ENCODE measurements around the gene ORC1. TPM values are rescaled to one million over a fixed set of nuclear protein-coding genes. Genes with fewer than 3 reads are reported as not detected.

Gene ORC1
- total RNA-seq, 1 donor from 2014 or later, result 10.5 TPM

GRCh38 chr1:52334906-52335528, 69.2 kb downstream of the ORC1 start:
- no peak for TF ChIP-seq CTCF (IDR thresholded peaks at IDR 0.05; ENCODE audit: unreplicated experiment)
- no peak overlapping the region for H3K4me3 Mint-ChIP-seq (ENCODE audit: low read depth)
- no peak overlapping the region for H3K27ac Mint-ChIP-seq
- no peak for DNase-seq (ENCODE audit: low spot score, unreplicated experiment)
- no peaks in the 10 kb centered on the region for H3K4me1 Mint-ChIP-seq (ENCODE audit: low read depth)
- H3K36me3 Mint-ChIP-seq (ENCODE audit: insufficient read depth), result peaks cover 17% of the 10 kb centered on the region
- H3K9me3 Mint-ChIP-seq (ENCODE audit: low read depth), result no peaks in the 10 kb centered on the region
- no peaks in the 10 kb centered on the region for H3K27me3 Mint-ChIP-seq

- DNase-seq (ENCODE audit: low spot score, unreplicated experiment), result no peak
- Mint-ChIP-seq H3K27me3 (no peaks in the 10 kb centered on the region), H3K4me3 (ENCODE audit: low read depth) (no peak overlapping the region), H3K4me1 (ENCODE audit: low read depth) (no peaks in the 10 kb centered on the region), H3K9me3 (ENCODE audit: low read depth) (no peaks in the 10 kb centered on the region), H3K27ac (no peak overlapping the region), H3K36me3 (ENCODE audit: insufficient read depth) (peaks cover 10% of the 10 kb centered on the region)
- no peak for TF ChIP-seq CTCF (IDR thresholded peaks at IDR 0.05; ENCODE audit: unreplicated experiment)
Observed at GRCh38 chr1:52332411-52332810, 71.8 kb downstream of the ORC1 start.

- DNase-seq (ENCODE audit: low spot score, unreplicated experiment), result no peak
- no peaks in the 10 kb centered on the region for H3K27me3 Mint-ChIP-seq
- no peak overlapping the region for H3K27ac Mint-ChIP-seq
- H3K36me3 Mint-ChIP-seq (ENCODE audit: insufficient read depth), result peaks cover 11% of the 10 kb centered on the region
- no peaks in the 10 kb centered on the region for H3K4me1 Mint-ChIP-seq (ENCODE audit: low read depth)
- H3K4me3 Mint-ChIP-seq (ENCODE audit: low read depth), result no peak overlapping the region
- no peak for TF ChIP-seq CTCF (IDR thresholded peaks at IDR 0.05; ENCODE audit: unreplicated experiment)
- H3K9me3 Mint-ChIP-seq (ENCODE audit: low read depth), result no peaks in the 10 kb centered on the region
Observed at GRCh38 chr1:52328615-52329014, 75.6 kb downstream of the ORC1 start.

GRCh38 chr1:52325786-52326185, 78.4 kb downstream of the ORC1 start:
- no peak for TF ChIP-seq CTCF (IDR thresholded peaks at IDR 0.05; ENCODE audit: unreplicated experiment)
- Mint-ChIP-seq H3K4me1 (ENCODE audit: low read depth) (no peaks in the 10 kb centered on the region), H3K27me3 (no peaks in the 10 kb centered on the region), H3K9me3 (ENCODE audit: low read depth) (no peaks in the 10 kb centered on the region), H3K36me3 (ENCODE audit: insufficient read depth) (peaks cover 12% of the 10 kb centered on the region), H3K4me3 (ENCODE audit: low read depth) (no peak overlapping the region), H3K27ac (no peak overlapping the region)
- DNase-seq (ENCODE audit: low spot score, unreplicated experiment), result no peak

GRCh38 chr1:52323731-52324130, 80.5 kb downstream of the ORC1 start:
- no peak overlapping the region for H3K27ac Mint-ChIP-seq
- no peak for TF ChIP-seq CTCF (IDR thresholded peaks at IDR 0.05; ENCODE audit: unreplicated experiment)
- no peak for DNase-seq (ENCODE audit: low spot score, unreplicated experiment)
- peaks cover 12% of the 10 kb centered on the region for H3K36me3 Mint-ChIP-seq (ENCODE audit: insufficient read depth)
- no peaks in the 10 kb centered on the region for H3K27me3 Mint-ChIP-seq
- H3K9me3 Mint-ChIP-seq (ENCODE audit: low read depth), result no peaks in the 10 kb centered on the region
- no peaks in the 10 kb centered on the region for H3K4me1 Mint-ChIP-seq (ENCODE audit: low read depth)
- no peak overlapping the region for H3K4me3 Mint-ChIP-seq (ENCODE audit: low read depth)

Other genes with a start within 250 kb of the ORC1 start
- 42.7 and 51.6 TPM in 2 replicates for gene CC2D1B, start 38.2 kb downstream of the ORC1 start, total RNA-seq
- 62.7 and 62.9 TPM in 2 replicates for gene PRPF38A, start 179 bp upstream of the ORC1 start, total RNA-seq
- gene TUT4, start 148.7 kb upstream of the ORC1 start, total RNA-seq, result 130 and 139 TPM in 2 replicates
- gene GPX7, start 197.9 kb upstream of the ORC1 start, total RNA-seq, result 26.7 and 28.9 TPM in 2 replicates
- gene SHISAL2A, start 228.7 kb upstream of the ORC1 start, total RNA-seq, result 0.29 and 0.38 TPM in 2 replicates

Measured in progenitor cell of endocrine pancreas (in vitro differentiated cells).